Mucosa of descending colon (tissue), 3 donors: ENCODE data around the gene ARHGAP26. TPM values are rescaled to one million over a fixed set of nuclear protein-coding genes. Genes with fewer than 3 reads are reported as not detected.

ENCODE experiments used
- ATAC-seq: fragments of 200-7000 bp; cut with Tn5 transposase; one replicate; pipeline ENCODE4 v1.9.1; 2020; ENCODE audit warnings: mild to moderate bottlenecking, moderate library complexity
- DNase-seq, 3 donors: peaks; one replicate each; pipeline ENCODE4 v3.0.0-alpha.2; 2020
- H3K36me3 ChIP-seq: fragments of 200-600 bp; one replicate; pipeline ENCODE4 v1.8.0; 2021; ENCODE audit warnings: low read depth, mild to moderate bottlenecking
- H3K4me1 ChIP-seq: fragments of 200-600 bp; one replicate; pipeline ENCODE4 v1.8.0; 2021; ENCODE audit warnings: low read depth, mild to moderate bottlenecking
- H3K4me3 ChIP-seq: fragments of 200-600 bp; one replicate; pipeline ENCODE4 v1.8.0; 2021; ENCODE audit warnings: mild to moderate bottlenecking
- H3K9me3 ChIP-seq: fragments of 200-600 bp; one replicate; pipeline ENCODE4 v1.8.0; 2021; ENCODE audit warnings: mild to moderate bottlenecking
- CTCF ChIP-seq: fragments of 200-600 bp; IDR thresholded peaks from one replicate; pipeline ENCODE4 v1.8.0; 2022; ENCODE audit warnings: antibody characterized with exemption, mild to moderate bottlenecking
- intact Hi-C, 2 donors: fragments of 100-400 bp; cut with DNase I in 1 of 2; cut with micrococcal nuclease in 1 of 2; formaldehyde crosslinking; loops; one replicate each; pipeline versions ENCODE4 v1.11.0 to v1.11.1; 2022; cut with DNase I, micrococcal nuclease
- total RNA-seq, 3 donors: library from RNA; stranded (reverse); fragmentation: NEBNext Ultra II Directional in 2 of 3; extraction: Animal tissue kit (Norgen Biotek cat#: 25700) in 2 of 3; gene quantifications; one replicate each; pipeline versions ENCODE4 v1.2.1 to v1.2.4, GENCODE V29; 2021 to 2023
- donor health status: DM: no; HTN: no; CAD: no; lungs with moderate emphysema.
- donor health status: DM: no; HTN: no; CAD: no.
- donor health status: DM: no; HTN: yes; CAD: no.

Gene ARHGAP26
- total RNA-seq, 3 donors from 2014 or later: 52.9 to 96.0 (median 67.8) TPM

- intact Hi-C loops: no loop called here
These were observed 376.0 kb downstream of the ARHGAP26 start for GRCh38 chr5:143146161-143146560.

GRCh38 chr5:143147383-143147782 is 377.2 kb downstream of the ARHGAP26 start:
- Histone ChIP-seq H3K36me3 (no peaks in the 10 kb centered on the region), H3K4me1 (no peaks in the 10 kb centered on the region)
- no peak for ATAC-seq

More at GRCh38 chr5:143146161-143146560, 376.0 kb downstream of the ARHGAP26 start:
- ATAC-seq: no peak
- Histone ChIP-seq H3K4me1 (no peaks in the 10 kb centered on the region), H3K36me3 (no peaks in the 10 kb centered on the region), H3K4me3 (no peak overlapping the region), H3K9me3 (no peaks in the 10 kb centered on the region)
- DNase-seq: no peak
- TF ChIP-seq CTCF: no peak

GRCh38 chr5:143147902-143148301 is 377.7 kb downstream of the ARHGAP26 start:
- H3K9me3 ChIP-seq: no peaks in the 10 kb centered on the region
- TF ChIP-seq CTCF: no peak
- intact Hi-C loops: no loop called here
- H3K4me3 ChIP-seq: no peak overlapping the region
- no peak for DNase-seq
- peak; percentile 16 for ATAC-seq
- no peaks in the 10 kb centered on the region for H3K36me3 ChIP-seq
- no peaks in the 10 kb centered on the region for H3K4me1 ChIP-seq

More at GRCh38 chr5:143147383-143147782, 377.2 kb downstream of the ARHGAP26 start:
- TF ChIP-seq CTCF: no peak
- DNase-seq: no peak
- intact Hi-C loops: no loop called here
- no peaks in the 10 kb centered on the region for H3K9me3 ChIP-seq
- H3K4me3 ChIP-seq: no peak overlapping the region

GRCh38 chr5:143148771-143149170 is 378.6 kb downstream of the ARHGAP26 start:
- intact Hi-C loops: no loop called here
- H3K4me1 ChIP-seq: no peaks in the 10 kb centered on the region
- H3K4me3 ChIP-seq: no peak overlapping the region
- no peak for DNase-seq
- TF ChIP-seq CTCF: no peak
- H3K9me3 ChIP-seq: no peaks in the 10 kb centered on the region
- H3K36me3 ChIP-seq: no peaks in the 10 kb centered on the region
- ATAC-seq: no peak

GRCh38 chr5:143149759-143150158 is 379.6 kb downstream of the ARHGAP26 start:
- no peaks in the 10 kb centered on the region for H3K36me3 ChIP-seq
- no peak overlapping the region for H3K4me3 ChIP-seq
- H3K9me3 ChIP-seq: no peaks in the 10 kb centered on the region
- TF ChIP-seq CTCF: no peak
- DNase-seq (no peak), ATAC-seq (no peak)
- no peaks in the 10 kb centered on the region for H3K4me1 ChIP-seq
- intact Hi-C loops: no loop called here
